Keratinocyte (primary cell): ENCODE results near the gene PPP1R3C.

Experiments used
- EZH2 ChIP-seq: IDR thresholded peaks from one replicate; pipeline ENCODE4 v1.6.1; 2012; ENCODE audit warnings: inconsistent platforms, mild to moderate bottlenecking, low read length, moderate library complexity
- TF ChIP-seq, protein P1 (sequence below), 3 experiments: IDR thresholded peaks in 1 of 3; conservative IDR thresholded peaks in 1 of 3; optimal IDR thresholded peaks in 1 of 3; 2 replicates in 2 of 3; 3 replicates in 1 of 3; pipeline versions ENCODE3 to v1.5.1; 2011; ENCODE audit warnings: low read length in 3 of 3, mild to moderate bottlenecking in 3 of 3, moderate library complexity in 2 of 3, control low read depth in 1 of 3, inconsistent platforms in 1 of 3; ENCODE audit not compliant: insufficient read depth in 2 of 3; ENCODE audit errors: extremely low read depth in 1 of 3

DNA sequence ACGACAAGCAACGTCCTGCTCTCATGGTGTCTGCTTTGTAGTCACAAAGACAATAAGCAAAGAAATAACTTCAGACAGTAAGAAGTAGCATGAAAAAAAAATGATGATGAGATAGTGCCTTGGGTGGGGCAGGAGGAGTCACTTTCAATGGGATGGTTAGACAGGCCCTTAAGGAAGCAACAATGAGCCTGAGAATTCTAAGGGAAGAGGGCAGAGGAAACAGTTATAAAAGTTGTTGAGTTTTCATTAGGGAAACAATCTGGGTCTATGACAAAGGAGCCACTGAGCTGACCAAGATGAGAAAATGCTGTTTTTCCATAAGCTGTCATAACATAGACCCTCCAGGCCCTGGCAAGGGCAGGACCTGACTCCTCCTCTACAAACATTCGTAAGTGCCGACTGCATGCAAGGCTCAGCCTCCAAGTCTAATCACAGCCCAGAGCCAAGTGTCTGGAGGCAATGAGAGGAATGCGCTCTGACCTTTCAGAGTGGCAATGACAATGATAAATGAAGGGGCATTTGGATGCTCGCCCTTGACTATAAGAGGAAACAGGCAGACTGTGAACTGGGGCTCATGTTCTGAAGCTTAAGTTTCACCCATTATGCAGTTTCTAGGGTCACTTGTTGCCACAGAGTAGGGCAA lies 43.7 kb downstream of the PPP1R3C start:
- TF ChIP-seq, protein P1, sequence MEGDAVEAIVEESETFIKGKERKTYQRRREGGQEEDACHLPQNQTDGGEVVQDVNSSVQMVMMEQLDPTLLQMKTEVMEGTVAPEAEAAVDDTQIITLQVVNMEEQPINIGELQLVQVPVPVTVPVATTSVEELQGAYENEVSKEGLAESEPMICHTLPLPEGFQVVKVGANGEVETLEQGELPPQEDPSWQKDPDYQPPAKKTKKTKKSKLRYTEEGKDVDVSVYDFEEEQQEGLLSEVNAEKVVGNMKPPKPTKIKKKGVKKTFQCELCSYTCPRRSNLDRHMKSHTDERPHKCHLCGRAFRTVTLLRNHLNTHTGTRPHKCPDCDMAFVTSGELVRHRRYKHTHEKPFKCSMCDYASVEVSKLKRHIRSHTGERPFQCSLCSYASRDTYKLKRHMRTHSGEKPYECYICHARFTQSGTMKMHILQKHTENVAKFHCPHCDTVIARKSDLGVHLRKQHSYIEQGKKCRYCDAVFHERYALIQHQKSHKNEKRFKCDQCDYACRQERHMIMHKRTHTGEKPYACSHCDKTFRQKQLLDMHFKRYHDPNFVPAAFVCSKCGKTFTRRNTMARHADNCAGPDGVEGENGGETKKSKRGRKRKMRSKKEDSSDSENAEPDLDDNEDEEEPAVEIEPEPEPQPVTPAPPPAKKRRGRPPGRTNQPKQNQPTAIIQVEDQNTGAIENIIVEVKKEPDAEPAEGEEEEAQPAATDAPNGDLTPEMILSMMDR (optimal IDR thresholded peaks at IDR 0.05 in 1 of 3, IDR thresholded peaks at IDR 0.05 in 1 of 3, conservative IDR thresholded peaks at IDR 0.05 in 1 of 3; ENCODE audit: extremely low read depth in 1 of 3, insufficient read depth in 2 of 3, low read length in 3 of 3), result no peak
- TF ChIP-seq EZH2, result no peak
